HTERT RPE-1 (cell line): Measurements from ENCODE around the gene IGF1.

Source experiments
- in situ Hi-C: fragments of 300-500 bp; cut with MboI; formaldehyde crosslinking; loops from 4 replicates; pipeline ENCODE4 v1.14.3; 2020; ENCODE audit warnings: low sequenced_read_pairs

IGF1 gene

DNA sequence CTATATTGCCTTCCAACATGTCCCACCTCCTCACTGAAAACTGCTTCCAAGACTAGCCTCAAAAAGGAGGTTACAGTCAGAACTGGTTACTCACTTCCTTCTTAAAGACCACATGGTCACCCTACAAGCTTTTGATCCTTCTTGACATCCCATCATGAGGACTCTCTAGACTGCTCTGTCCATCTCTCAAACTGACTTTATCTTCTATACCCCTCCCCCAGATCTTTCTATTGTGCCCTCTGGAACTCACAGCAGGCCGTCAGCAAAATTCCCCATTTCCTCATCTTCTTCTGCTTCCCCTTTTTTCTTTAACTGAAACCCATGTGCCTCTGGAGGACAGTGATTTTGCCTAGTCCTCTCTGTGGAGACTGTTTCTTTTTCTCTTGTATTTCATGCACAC, 18.1 kb upstream of the IGF1 start:
- in situ Hi-C loops: no loop called here

DNA sequence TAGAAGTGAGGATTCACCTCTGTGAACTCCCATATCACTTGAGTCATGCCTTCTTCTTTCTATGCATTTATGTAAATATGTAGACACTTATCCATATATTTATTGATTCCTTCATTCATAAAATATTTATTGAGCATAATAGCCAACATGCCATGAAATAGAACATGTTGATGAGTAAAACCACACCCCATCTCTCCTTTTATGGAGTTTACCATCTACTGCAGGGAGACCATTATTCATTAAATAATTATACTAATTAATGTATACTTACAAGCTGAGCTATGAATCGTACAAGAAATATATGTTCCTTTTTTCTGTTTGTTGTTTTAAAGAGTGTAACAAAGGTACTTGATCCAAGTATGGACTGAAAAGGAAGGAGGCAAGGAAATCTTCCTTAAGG, 17.4 kb upstream of the IGF1 start:
- in situ Hi-C loops: no loop called here

DNA sequence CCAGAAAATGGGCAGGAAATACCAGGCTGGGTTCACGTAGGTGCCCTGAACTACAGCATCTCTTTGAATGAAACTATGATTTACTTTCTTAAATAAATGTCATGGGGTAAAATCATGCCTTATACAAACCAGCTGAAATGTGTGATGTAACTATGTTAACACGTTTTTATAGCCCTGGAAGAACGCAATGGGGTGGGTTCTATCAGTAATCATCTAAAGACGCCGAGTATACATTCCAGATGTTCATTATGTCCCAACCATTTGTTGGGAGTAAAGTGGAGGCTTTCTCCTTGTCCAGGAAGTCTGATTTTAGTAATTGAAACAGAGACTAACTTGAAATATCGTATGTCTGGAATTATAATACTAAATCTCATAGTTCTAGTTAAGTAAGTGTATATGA, 16.2 kb upstream of the IGF1 start:
- in situ Hi-C loops: no loop called here

DNA sequence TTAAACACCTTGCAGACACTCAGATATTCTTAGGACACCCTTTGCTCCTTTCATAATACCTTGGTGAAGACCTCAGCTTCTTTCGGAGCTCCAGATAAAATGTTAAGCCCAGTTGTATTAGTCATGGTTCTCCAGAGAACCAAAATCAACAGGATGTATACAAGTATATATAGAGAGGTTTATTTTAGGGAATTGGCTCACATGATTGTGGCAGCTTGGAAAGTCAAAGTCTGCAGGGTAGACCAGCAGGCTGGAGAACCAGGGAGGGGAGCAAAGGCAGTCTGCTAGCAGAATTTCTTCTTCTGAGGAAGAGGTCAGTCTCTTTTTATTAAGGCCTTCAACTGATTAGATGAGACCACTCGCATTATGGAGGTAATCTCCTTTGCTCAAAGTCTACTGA, 6.9 kb upstream of the IGF1 start:
- in situ Hi-C loops: no loop called here

DNA sequence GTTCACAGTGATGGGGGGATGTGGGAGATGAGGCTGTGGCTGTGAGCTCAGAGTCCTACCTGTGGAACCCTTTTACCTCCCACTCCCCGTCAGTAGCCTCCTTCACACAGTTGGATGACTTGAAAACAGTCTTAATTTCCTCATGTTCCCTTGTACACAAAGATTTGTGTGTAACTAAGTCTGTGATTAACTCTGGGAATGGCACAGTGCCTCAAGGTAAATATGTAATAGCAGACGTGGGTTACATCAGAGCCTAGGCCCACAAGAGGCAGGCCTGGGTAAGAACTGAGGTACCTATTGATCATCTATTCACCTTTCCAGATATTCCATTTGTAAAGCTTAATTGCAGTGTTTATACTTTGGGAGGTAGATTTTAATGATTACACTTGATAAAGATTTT, 5.8 kb upstream of the IGF1 start:
- in situ Hi-C loops: no loop called here

DNA sequence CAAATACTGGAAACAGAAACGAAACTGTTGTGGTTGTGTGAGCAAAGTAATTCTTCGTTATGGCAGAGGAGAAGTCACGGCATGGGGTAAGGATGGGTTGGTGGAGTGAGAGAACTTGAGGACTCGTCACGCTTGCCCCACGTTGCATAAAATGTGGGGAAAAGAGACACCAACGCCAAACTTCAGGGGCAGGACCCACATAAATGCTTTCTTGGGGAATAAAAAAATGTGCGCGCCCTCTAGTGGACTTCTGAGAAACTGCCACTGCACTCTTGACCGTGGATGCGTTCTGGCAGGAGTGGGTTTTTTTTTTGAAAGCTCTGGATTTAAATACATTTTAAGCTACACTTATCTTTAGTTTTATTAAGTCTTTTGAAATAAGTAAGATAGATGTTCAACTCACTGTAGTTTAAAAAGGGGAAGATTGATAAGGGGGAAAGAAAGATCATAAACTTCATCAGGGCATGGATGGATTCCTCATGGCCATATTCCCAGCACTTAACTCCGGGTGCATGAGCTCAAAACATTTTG, 4.1 kb upstream of the IGF1 start:
- in situ Hi-C loops: no loop called here

DNA sequence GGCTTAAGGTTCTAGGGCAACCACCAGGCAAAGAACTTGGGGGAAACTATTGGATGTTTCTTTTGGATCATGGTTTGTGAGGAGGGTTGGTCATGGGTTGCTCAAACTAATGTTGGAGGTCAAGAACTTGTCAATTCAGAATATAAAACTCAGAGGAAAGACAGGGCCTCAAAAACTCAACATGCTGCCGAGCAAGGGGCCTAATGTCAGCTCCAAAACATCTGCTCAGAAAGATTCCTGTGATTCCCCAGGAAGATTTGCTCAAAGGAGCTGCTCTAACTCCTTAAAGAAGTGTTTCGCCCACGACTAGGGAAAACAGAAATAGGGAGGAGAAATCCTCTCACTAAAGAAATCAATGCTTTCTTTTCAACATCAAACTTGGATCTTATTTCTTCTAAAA, 3.7 kb upstream of the IGF1 start:
- in situ Hi-C loops: no loop called here

DNA sequence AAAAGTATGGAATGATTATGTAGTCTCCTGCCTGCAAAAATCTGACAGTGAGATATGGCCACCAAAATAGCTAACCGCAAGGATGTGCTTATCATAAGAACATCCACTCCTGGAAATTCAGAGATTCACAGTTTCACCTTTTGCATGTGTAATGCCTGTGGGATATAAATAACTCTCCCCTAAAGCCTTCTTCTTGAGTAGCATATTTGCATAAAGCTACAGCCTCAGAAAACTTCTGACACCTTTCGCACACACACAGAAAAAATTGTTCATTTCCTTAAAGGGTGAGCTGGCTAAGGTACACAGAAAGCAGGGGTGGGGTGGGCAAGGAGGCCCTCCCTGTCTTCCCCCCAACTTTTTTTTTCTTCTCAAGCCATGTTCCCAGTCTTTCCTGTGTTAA, 3.1 kb upstream of the IGF1 start:
- in situ Hi-C loops: no loop called here

DNA sequence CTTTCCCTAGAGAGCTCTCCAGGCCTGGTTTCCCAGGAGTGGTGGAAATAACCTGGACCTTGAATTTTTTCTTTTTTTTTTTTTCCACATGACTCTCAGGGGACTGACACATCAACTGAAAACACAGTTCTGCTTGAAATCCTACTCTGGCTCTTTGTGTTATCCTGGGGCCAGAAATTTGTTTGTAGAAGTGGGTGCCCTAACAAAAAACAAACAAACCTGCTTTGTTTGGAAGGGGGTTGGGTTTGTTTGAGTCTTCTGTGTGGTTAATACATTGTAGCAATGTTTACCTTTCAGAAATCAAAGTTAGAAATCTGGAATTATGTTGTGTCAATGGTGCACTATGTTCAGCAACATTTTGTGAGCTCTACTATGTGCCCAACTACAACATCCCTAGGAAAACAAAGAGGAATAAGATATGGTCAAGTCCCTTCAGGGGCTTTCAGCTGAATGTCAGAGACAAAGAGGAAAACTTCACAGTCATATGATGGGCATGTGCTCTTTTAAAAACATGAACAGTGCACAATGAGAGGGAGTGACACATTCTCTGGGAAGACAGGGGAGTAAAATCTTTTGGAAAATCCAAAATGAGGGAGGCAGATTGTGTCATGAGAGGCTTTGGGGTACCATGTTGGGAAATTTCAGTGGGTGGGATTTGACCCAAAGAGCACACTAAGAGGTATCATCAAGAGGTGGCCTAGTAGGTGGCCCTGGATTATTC, 1.5 kb upstream of the IGF1 start:
- in situ Hi-C loops: no loop called here

DNA sequence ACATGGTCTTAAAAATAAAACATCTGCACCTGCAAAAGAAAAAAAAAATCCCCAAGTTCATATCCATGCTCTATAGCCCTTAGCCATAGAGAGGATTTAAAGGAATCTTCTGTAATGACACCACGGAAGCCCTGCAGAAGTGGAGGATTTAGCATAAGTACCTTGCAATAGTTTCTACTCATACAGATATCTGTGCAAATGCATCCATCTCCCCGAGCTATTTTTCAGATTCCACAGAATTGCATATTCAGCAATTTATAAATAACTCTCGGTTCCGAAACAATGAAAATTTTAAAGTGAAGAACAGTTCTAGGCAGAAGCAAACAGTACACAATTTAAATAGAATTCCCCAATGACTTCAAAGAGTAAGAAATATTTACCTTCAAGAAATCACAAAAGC, 424 bp downstream of the IGF1 start:
- in situ Hi-C loops: no loop called here

DNA sequence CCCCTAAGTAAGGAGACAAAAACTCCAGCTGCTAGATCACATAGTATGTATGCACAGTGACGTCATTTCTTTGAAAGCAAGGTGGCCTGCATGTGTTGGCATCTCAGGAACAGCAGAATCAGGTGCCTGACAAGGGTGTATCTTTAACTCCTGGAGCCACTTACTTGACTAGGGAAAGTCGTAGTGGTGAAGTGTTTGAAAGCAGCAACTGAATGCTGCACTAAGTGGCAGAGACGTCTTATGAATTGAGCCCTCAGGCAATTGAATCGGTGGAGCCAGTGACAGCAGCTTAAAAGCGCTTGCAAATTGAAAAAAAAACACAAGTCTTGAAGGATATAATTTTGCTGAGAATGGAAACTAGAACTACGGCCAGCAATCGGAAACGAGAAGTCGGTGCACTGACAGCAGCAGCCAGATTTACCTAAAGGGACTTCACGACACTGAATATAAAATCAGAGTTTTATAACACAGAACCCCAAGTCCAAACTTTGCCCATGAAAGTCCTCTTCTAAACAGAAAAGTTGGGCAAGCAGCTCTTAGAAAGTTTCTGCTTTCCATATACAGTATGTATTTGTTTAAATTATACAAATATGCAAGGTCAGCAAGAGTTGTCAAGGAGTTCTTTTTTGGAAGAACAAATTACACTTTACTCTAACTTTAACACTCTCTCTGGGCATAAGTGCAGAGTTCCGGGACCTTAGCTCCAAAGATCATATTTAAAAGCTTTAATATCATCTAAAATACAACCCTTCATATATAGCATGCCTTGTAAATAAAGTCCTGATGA, 1.1 kb downstream of the IGF1 start:
- in situ Hi-C loops: no loop called here

DNA sequence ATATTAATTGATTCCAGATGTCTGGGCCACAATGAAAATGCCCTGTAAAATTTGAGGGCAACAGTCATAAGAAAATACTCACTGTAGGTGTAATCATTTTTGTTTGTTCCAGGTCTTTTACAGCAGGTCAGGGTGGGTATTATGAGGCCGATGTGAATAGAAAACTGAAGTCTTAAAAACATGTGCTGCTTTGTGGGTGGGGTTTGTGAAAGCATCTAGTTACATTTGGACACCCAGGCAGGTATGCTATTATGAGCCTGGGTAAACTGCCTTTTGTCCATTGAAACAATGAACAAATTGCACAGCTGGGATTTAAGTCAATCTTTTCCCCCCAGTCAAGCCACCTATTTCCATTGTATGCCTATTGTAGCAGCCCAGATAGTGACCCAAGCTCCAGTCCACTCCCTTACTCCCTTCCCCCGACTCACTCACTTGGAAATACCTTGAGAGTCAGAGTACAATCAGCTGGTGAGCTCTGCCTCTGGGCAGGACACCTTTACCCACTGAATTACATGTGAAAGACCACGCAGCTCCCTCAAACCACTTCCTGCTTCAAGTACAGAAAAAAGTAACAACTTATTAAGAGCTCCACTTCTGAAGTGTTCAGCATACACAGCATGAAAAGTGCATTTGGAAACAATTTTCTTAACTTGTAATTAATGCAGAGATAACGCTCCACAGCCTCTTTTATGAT, 1.8 kb downstream of the IGF1 start:
- in situ Hi-C loops: no loop called here

DNA sequence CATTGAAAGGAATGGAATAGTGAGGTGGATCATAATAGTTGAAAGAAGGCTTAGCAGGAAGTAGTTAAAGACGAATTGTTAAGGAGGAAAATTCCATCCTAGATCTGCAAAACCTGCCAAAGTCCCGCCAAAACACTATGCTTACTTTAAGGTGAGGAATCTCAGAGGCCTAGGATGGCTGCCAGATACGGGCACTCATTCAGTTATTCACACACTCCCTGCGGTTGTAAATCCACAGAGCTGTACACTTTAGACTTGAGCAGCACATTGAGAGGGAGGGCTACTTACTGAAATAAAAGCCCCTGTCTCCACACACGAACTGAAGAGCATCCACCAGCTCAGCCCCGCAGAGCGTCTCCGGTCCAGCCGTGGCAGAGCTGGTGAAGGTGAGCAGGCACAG, 5.0 kb downstream of the IGF1 start:
- in situ Hi-C loops: no loop called here

DNA sequence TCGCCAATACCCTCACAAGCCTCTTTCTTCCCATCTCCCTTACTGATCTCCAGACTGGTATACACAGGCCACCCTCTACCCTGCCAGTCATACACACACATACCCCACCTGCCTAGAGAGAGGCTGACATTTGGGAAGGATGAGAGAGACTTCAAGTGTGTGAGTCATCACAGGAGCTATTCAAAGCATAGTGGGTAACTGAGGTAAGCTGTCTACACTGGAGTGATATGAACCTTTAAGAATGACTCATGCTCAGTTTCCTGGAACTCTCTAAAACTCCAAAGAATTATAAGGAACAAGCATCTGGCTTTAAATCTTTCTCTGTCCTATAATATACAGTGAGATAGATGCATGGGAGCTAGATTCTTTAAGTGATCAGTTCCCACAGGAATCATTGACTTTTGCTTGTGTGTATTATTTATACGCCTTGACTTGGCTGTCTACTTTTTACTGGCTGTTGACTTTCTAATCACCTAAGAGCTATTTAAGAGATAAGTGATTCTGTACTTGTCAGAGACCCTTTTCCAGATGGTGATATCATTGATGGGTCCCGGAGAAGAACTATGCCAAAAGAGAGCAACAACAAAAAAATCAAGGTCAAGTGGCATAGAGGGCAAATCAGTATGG, 5.8 kb downstream of the IGF1 start:
- in situ Hi-C loops: no loop called here

DNA sequence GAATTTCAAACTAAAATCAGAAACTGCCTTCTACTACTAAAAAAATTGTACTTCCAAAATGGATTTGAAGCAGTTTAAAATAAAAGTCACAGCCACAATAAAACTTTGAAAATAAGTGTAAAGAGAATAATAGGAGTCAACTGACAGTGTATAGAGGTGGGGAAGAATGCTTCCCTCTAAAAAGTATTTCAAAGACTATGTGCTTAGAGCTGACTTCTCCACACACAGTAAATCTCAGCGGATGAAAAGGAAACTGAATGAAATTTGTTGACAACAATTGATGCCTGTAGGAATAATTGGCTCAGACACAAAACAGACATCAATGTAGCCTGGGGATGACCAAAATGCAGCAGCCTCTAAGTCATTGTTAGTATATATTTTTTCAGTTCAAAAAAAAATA, 7.9 kb downstream of the IGF1 start:
- in situ Hi-C loops: no loop called here

DNA sequence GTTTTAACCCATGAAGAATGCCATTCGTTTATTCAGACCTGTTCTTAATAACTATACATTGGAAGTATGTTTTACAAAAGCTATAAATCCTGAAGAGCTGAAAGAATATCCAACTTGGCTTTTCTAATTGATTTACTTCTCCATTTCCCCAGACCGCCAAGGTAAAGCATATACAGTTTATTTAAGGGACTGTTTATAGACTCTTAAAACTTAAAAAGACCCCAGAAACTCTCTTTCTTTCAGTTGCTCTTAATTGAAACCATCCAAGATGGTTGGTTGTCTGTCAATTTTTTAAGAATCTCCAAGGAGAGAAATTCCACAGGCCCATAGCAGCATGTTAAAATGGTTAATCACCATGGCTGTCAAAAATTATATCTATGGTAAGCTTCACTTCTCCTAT, 8.8 kb downstream of the IGF1 start:
- in situ Hi-C loops: no loop called here

DNA sequence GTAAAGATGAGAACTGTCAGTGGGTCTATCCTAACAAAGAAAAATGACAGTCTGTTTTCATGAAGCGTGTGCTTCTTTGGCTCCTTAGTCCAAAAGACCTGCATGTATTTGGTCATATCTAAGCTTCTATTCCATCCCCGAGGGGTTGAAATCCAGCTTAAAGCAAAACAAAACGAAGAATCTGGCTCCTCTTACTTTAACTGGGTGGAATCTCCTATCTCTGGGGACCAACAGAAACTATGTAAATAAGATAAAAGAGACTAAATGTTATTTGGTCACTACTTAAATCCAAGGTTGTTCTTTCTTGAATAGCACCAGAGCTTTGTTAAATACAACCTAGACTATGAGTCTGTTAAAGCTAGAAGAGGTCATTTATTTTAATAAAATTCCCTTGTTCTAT, 9.4 kb downstream of the IGF1 start:
- in situ Hi-C loops: no loop called here

DNA sequence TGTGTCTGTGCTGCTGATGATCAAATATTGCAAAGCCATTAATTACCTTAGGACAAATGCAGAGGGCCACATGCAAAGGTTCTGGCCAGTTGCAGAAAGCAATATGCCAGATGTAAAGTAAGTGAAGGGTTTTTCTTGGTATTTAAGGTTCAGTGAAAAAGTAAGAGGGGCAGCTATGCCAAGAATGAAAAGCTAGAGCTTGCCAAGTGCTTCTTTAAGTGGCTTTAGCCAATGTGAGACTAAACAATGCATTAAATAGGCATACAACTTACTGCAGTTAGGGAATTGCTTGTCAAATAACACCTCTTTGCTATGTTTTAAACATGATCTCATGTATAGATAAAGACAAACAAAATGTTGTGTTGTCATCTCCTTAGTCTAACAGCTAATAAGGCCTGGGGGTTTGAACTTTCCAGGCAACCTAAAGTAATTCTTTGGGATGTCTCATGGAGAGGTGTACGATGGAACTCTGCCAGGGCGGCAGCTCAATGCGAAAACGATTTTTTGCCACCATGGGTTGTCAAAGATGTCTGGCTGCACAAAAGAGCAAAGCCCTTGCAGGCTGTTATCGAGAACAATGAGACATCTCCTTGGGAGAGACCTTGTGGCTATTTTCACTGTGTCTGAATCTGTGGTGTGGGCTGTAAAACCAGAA, 12.0 kb downstream of the IGF1 start:
- in situ Hi-C loops: no loop called here

DNA sequence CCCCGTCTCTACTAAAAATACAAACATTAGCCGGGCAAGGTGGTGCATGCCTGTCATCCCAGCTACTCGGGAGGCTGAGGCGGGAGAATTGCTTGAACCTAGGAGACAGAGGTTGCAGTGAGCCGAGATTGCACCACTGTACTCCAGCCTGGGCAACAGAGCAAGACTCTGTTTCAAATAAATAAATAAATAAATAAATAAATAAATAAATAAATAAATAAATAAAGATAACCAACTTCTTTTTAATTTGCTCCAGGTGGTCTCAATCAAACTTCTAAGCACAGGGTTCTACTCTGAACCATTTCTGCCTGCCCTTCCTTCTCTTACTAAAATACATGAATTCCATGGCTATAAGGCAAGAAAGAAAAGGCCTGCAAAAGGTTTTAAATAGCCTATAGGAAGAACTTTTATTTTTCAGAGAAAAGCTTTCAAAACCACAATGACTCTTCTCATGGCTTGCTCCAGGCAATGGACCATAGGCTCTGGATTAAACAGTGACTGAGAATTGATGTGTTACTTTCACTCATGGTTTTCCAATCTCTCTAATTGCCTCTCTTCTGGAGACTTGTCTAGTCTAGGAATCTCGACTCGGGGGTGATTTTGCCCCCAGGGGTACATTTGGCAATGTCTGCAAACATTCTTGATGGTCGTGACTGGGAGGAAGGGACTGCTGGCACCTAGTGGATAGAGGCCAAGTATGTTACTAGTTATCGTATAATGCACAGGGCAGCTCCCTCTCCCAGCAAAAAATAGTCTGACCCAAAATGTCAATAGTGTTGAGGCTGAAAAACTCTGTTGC, 14.4 kb downstream of the IGF1 start:
- in situ Hi-C loops: no loop called here

DNA sequence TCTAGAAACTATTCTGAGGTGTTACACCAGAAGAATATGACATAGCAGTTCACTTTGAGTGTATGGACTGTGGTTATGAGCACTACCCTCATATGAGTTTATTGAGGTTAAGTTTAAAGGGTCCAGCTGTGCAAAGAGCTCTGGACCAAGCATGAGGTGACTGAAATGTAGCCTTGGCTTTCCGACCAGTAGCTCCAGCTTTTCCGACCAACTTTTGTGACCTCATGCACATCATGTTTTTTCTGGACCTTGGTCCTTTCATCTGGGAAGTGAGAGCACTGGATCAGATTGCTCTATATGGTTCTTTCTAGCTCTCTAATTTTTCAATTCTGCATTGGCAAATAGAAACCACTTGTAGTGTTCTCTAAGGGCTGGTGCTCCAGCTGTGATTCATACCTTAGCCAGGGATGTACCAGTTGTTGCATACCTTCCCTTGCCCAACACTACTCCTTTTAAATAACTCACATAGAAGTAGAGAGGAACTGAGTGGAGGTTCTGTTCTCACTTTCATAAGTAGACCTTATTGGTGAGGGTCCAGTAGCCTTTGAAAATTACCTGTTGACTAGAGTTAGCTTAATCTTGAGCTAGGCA, 16.6 kb downstream of the IGF1 start:
- in situ Hi-C loops: no loop called here
